Activated naive CD8-positive, alpha-beta T cell treated with anti-CD3 and anti-CD28 coated beads, Interleukin-2, amount 50 U/mL, for 16 hours (primary cell): ENCODE measurements around the gene MAGEH1.
"Not testable (repeated sequence)": the region's sequence is repeated elsewhere in the genome, so short reads cannot be mapped to it uniquely, and the experiment has no call there.

ENCODE experiments used
- DNase-seq: peaks from one replicate; pipeline ENCODE4 v3.0.0-alpha.2; 2020; ENCODE audit warnings: low read depth, low spot score

The MAGEH1 gene

GRCh38 chrX:55451990-55452832 lies at the start of gene MAGEH1:
MAGEH1 (plus strand) TSS chrX:55452127; CDS start chrX:55452375, 248 bp downstream.
- DNase-seq, result peak; percentile 56

DNA sequence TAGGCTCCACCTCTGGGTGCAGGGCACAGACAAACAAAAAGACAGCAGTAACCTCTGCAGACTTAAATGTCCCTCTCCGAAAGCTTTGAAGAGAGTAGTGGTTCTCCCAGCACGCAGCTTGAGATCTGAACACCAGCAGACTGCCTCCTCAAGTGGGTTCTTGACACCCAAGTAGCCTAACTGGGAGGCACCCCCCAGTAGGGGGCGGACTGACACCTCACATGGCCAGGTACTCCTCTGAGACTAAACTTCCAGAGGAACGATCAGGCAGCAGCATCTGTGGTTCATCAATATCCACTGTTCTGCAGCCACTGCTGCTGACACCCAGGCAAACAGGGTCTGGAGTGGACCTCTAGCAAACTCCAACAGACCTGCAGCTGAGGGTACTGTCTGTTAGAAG lies 24.8 kb upstream of the MAGEH1 start:
- DNase-seq, result not testable (repeated sequence)

- not testable (repeated sequence) for DNase-seq
These were observed 8.5 kb upstream of the MAGEH1 start for GRCh38 chrX:55443468-55443867.

GRCh38 chrX:55450259-55450658 lies 1.7 kb upstream of the MAGEH1 start:
- DNase-seq, result no peak

- no peak for DNase-seq
These were observed 786 bp upstream of the MAGEH1 start for GRCh38 chrX:55451141-55451540.

- no peak for DNase-seq
These were observed 319 bp upstream of the MAGEH1 start for GRCh38 chrX:55451626-55451989.

DNA sequence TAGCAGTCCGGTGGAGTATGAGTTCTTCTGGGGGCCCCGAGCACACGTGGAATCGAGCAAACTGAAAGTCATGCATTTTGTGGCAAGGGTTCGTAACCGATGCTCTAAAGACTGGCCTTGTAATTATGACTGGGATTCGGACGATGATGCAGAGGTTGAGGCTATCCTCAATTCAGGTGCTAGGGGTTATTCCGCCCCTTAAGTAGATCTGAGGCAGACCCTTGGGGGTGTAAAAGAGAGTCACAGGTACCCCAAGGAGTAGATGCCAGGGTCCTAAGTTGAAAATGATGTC lies 852 bp downstream of the MAGEH1 start:
- no peak for DNase-seq

DNA sequence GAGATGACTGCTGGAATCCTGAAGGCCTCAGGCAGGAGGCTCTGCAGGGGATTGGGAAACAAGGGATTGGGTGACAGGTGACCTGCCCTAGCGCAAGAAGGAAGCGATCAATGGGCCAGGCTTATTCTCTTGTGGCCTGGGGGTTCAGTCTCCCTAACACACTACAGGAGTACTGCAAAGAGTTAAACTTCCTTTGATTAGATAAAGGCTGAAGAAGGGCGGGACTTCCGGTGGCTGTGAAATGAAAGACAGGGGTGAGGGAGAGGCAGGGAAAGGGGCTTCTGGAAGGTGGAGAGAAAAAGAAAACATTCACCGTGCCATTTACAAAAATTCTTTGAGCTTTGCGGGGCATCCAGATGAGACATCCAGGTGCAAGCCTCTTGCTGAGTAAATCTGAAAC lies 3.8 kb downstream of the MAGEH1 start:
- not testable (repeated sequence) for DNase-seq

DNA sequence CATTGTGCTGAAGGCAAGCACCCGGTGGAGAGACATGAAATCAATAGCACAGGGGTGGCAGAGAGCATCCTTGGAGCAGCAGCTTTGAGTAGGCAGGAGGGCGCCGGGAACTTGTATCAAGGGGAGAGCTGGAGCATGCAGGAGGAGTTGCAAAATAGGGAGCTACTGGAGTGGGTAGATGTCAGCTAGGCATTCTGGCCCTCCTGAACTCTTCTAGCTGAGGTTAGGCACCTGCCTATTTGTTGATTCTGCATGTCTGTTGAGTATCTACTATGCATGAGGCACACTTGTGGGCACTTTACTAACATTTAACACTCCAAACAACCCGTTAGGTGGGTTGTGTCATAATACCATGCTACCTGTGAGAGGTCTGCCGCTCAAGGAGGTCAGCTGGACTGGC lies 7.5 kb downstream of the MAGEH1 start:
- not testable (repeated sequence) for DNase-seq

DNA sequence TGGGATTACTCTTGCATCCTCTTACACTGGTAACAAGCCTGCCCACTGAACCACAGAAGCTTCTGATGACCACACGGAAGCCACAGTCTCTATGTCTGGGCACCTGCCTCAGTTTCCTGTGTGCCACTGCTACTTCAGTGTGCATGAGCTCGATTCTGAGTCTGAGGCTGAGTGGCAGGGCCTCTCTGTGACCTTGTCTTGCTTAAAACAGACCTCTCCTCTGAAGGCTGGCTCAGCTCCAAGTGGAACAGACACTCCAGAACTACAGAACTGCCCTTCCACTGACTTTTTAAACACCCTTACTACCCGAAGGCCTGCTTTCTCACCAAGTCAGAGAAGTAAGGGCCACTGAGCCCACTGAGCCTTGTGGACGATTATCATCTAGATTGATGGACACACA lies 8.0 kb downstream of the MAGEH1 start:
- DNase-seq, result not testable (repeated sequence)

GRCh38 chrX:55464050-55464449 lies 12.1 kb downstream of the MAGEH1 start:
- not testable (repeated sequence) for DNase-seq

- DNase-seq, result not testable (repeated sequence)
These were observed 13.2 kb downstream of the MAGEH1 start for GRCh38 chrX:55465108-55465507.

DNA sequence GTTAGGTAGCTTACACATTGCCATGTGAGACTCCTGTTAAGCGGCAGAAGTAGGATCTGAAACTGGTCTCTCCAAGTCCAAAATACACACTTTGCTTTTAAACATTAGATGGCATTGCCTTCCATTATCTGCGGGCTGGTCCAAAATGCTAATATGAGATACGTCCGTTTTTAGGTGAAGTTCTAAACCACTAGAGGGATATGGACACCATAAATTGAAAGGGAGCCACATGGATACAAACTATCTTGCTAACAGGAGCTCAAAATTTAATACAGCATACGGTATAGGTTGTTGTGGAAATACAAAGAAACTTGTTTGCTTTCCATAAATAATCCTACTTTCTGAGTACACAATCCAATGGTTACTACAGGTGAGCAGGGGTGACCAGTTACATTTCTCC lies 13.9 kb downstream of the MAGEH1 start:
- DNase-seq, result not testable (repeated sequence)

DNA sequence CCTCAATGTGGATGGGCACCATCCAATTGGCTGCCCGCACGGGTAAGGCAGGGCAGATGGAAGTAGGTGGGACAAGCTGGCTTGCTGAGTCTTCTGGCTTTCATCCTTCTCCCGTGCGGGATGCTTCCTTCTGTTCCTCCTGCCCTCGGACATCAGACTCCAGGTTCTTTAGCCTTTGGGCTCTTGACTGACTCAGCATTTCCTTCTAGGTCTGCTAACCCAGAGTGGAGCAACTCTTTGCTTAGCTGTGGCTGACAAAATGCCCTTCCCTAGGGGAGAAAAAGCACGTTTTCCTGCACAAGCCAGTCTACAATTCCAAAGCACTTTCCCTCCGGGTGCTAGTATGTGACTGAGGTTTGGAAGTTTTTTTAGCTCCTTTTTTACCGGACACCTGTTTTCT lies 28.0 kb downstream of the MAGEH1 start:
- not testable (repeated sequence) for DNase-seq

DNA sequence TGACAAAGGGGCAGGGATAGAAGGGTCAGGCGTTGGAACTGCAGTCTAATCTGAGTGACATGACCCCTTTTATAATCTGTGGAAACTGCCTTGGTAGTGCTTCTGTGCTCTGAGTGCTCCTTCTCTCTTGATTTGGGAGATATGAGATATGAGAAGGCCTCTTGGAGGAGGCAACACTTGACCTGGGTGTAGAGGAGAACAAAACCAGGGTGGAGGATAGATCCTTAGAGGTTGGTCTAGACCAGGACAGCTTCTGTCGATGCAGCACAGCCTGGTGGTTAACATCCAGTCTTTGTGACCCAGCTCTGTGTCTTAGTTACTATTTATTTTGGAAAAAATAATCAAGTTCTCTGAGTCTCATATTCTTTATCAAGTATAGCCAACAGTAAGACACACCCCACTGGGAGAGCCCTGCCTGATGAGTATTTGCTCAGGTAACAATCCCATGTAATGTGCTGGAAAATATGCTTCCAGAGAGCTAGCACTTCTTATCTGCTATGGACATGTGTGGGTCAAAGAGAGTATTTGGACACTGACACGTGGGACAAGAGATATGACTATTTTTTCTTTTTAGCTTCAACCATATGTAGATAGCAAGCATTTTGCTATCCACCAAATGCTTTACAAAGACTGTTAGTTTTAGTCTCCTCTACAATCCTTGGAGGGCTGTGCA lies 28.6 kb downstream of the MAGEH1 start:
- DNase-seq, result no peak

- no peak for DNase-seq
These were observed 33.0 kb downstream of the MAGEH1 start for GRCh38 chrX:55484948-55485347.

GRCh38 chrX:55486736-55487135 lies 34.8 kb downstream of the MAGEH1 start:
- DNase-seq, result no peak

DNA sequence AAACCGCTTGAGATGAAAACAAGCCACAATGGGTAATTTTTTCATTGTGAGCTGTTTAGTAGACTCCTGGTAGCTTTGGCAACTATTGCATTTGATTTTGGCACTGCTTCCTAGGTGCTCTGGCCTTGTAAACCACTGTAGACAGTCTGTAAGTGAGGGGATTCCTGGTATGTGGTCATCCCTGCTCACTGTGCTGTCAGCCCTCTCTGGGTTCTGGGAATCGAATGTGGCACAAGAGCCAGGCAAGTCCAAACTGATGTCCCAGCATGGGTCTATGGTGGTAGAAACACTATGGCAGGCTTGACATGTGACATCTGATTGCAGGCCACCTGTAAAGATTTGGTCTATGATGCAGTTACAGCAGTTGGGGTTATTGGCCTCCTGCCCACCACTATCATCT lies 35.2 kb downstream of the MAGEH1 start:
- no peak for DNase-seq

DNA sequence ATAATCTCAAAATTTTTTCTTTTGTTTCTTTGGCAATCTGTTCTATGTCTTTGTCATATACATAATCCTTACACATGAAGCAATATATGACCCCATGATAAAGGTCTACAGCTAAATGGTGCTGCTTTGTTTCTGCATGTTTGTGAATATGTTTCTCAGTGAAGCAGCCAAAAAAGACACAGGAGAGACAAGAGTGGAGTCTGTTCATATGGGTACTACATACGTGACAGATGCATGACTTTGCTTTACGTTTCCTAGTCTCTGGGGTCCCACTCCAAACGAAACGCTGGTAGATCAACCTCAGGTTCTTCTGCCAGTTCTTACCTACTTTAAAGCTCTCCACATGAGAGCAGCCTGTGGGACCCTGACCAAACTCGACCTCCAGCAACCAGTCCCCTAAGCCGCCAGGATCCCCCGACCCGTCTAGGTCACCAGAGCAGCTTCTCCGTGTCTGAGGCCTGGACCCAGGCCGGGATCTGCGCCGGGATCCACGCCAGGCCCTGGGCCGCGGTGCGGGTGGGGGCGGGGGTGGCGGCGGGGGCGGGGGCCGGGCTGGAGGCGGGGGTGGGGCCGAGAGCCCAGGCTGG lies 36.2 kb downstream of the MAGEH1 start:
- DNase-seq, result no peak

- DNase-seq, result peak; percentile 16
These were observed 36.8 kb downstream of the MAGEH1 start for GRCh38 chrX:55488593-55489313.

- no peak for DNase-seq
These were observed 37.5 kb downstream of the MAGEH1 start, which contains the start of gene USP51 for GRCh38 chrX:55489314-55490009. USP51 (minus strand) TSS chrX:55489848; CDS start chrX:55488939, 909 bp downstream.
